NCI-H345 treated with DMSO at 0.1 percent for 48 hours (cell line): ENCODE measurements around the gene TENM3.

ENCODE experiments used
- DNase-seq: peaks from one replicate; lab custom pipeline; 2025; ENCODE audit not compliant: unreplicated experiment; lab: John Stamatoyannopoulos, UW

Gene TENM3

GRCh38 chr4:182448281-182449151 lies 205.3 kb downstream of the TENM3 start:
- peak; percentile 48 for DNase-seq

DNA sequence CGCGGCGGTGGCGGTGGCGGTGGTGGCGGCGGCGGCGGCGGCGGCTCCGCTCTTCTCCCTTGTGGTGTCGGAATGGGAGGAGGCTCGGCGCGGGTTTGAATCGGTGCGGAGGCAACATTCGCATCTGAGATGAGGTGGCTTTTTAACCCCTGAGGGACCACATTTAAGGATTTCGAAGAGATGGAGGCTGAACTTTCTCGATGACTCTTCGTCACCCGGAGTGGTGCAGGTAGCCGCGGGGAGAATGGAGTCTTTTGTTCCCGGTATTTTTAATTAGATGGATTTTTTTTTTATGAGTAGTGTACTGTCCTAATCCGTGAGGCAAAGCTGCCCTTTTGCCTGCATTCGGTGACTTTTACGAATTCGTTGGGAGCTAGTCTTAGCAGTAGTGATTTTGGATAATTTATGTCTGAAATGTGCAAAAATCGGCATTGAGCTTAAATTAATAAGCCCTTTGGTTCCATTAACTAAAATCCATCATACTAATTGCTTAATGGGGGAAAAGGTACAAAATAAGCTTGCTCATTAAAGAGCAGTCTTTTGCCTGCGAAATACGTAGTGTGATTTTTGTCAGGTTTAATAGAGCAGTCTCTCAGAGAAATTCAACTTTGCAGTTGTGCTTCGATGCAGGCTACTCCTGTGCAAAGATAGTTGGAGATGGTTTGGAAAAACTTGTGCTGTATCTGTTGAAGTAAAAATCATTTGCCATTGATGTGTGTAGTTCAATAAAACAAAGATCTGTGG lies 206.2 kb downstream of the TENM3 start:
- DNase-seq: peak; percentile 35

DNA sequence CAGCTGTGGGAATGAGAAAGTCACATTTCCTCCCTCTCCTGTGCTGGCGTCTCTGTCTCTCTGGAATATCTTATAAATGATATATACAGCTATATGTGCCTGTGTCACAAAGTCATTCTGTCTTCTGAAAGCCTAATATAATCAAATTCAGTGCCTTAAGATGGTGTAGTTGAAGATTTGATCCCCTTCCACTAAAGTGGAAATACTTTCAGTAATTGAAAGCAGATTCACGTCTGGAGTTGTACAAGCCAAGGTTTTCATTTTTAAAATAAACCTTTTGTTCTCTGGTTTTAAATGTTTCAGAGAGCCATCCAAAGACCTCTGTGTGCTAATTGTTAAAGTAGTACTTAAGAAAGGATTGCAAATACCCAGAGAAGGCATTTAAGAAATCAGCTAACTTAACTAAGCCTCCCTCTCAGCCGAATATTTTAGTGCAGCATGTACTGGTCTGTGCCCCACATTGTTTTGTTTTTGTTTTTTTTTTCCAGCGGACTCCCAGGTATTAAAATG lies 206.8 kb downstream of the TENM3 start:
- no peak for DNase-seq

DNA sequence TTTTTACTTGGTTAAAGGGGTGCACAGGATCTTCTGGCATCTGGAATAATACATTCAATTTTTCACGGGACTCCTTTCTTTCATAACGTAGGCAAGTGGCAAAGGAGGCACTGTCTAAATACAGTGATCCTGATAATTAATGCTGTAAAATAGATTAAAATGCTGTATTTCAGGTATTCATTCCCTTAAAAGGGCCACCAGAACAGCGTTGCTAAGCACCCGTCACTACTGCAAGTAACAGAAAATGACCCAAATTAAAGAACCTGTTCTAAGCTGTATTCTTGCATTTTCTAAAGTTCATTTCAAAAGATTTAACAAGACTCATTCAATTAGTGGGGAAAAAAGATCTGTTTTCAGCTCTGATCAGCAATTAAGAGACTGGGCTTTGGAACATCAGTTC lies 208.2 kb downstream of the TENM3 start:
- DNase-seq: no peak

DNA sequence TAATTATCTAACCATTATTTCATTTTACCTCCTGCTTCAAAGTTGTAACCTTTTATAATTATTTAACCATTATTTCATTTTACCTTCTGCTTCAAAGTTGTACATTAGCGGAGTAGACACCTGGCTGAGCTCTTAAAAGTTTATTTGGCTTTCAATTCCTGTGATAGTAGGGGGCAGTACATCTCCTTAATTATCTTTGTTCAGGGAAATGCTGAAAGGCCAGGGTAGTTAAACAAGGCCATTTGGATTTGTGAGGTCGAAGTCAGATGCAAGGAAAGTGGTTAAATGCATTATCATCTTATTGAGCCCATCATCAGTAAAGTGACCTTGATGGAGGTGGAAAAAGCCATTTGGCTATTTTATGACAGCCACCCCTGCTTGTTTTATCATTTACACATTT lies 210.6 kb downstream of the TENM3 start:
- no peak for DNase-seq

DNA sequence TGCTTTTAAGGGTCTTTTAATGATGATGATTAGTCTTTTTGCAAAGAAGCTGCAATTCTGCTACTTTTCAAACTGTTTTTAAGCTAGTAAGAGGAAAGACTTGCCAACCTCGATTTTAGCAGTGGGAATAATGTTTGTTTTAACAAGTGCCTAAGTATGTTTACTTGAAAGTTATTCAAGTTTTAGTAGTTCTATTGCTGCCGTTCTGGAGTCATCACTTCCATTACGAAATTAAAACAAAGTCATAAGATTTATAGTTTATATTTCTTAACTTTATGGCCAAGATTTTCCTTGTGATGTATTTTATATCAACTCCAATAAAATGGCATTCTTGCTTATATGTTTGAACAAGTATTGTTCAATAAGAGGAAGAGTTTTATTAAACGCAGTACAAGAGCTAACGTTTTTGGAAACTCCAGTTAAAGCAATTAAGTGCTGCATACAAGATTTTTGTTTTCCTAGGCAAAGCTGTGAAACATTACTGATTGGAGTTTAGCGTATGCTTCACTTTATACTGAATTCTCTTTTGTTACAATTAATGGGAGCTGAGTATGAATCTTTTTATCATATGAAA lies 211.3 kb downstream of the TENM3 start:
- no peak for DNase-seq

DNA sequence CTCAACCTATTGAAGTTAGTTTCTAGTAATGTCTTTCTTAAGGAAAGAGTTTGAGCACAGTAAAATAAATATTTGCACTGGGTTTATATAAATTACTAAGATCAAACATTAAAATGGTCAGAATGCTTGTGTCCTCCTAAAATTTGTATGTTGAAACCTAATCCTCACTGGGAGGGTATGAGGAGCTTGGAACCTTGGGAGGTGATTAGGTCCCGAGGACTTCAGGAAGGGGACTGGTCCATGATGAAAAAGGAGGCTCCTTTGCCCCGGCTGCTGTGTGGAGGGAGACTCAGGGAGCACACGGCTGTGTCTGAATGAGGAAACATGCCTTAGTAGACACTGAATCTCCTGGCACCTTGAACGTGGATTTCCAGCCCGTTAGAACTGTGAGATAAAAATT lies 221.9 kb downstream of the TENM3 start:
- no peak for DNase-seq

DNA sequence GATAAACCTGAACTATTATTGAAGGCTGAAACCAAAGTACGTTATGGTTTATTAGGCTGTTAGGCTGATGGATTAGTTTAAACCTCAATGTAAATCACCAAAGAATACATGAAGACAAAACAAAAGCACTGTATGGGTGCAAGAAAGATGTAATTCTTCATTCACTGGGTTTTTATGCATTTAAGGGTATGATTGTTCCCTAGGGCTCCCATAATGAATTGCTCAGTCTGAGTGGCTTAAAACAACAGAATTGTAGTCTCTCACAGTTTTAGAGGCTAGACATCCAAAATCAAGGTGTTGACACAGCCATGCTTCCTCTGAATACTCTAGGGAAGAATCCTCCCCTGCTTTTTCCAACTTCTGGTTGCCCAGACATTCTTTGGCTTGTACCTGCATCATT lies 222.8 kb downstream of the TENM3 start:
- DNase-seq: no peak

DNA sequence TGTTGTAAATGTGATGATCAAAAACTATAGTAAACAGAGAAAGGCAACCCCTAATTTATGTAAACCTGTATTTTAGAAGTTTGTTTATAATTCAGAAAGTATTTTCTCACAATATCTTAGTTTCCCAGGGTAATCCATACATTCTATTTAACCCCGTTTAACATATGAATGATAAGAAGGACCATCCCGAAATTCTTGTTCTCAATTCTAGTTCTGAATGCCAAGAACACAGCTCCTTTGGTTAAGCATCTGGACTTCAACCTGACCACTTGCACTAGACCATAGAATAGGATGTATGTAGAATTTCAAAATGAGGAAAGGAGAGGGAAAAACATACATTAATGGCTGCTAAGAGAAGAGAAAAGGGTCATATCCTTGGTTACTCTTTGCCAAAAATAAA lies 227.0 kb downstream of the TENM3 start:
- no peak for DNase-seq

DNA sequence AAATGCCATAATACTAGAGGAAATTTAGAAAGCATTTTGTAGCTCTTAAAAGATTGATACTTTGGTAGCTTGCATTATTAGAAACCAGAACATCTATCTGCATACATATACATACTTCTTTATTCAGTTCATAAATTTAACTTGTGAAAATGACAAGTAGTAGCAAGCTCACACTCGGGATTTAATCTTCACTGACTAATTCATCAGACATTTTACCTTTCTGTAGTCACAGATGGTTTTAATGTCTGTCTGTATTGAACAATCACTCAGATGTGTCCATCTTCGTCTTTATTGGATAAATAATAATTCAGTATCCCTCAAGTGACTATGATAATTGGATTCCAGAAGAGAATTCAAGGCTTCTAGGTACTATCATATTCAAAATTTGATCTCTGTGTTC lies 232.3 kb downstream of the TENM3 start:
- no peak for DNase-seq

DNA sequence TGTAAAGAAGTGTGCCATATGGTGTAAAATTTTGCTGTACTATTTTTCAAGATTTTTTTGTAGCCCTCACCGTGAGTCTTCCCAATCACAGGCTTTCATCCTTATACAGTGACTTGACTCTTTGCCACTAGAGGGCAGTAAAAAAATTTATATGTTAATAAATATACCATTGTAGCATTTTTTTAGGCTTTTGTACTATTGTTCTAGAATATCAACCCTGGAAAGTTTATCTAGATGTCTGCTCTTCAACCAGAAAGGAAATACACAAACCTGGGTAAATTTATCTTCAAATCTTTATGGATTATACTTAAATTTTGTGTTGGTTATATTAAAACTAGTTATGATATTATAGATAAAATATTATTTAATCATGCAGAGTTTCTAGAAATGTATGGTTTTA lies 235.3 kb downstream of the TENM3 start:
- peak; percentile 51 for DNase-seq

DNA sequence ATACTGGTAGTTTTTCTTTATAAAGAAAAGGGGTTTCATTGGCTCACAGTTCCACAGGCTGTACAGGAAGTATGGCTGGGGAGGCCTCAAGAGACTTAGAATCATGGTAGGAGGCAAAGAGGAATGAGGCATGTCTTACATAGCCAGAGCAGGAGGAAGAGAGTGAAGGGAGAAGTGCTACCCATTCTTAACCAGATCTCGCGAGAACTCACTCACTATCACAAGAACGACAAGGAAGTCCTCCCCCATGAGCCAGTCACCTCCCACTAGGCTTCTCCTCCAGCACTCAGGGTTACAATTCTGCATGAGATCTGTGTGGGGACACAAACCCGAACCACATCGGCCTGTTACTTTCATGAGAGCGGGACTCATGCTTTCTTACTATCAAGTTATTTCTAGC lies 240.5 kb downstream of the TENM3 start:
- no peak for DNase-seq

DNA sequence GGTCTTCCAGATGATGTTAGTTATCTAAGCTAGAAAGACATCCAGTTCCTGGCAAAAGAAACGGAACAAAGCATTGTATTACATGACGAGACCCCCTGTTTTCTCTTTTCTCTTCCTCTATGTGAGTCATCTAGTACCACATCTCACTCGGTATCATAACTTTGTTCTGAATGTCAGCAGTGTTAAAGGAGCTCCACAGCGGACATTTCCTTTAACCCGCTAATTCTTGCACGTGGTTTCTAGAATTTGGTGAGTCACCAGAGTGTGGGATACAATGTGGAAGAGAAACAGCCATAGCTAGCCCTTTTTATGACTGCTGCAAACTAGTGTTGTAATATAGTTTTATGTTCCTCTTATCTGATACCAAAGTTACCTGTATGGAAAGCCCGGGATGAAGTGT lies 243.7 kb downstream of the TENM3 start:
- no peak for DNase-seq

DNA sequence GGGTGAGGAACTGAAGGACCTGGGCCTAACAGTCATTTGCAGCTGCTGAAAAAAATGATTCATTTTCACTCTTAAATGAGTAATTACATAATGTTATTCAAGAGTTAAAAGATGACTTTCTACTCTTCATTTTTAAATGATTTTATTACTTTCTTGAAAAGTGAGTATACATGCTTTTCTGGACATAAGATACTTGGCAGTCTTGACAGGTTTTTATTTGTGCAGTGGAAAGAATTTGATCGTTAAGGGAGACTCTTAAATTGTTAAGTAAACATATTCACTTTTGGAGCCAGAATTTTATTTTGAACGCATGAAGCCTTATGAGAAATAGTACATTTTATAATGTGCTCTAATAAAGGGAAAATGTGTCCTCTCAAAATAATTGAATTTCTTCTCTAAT lies 245.7 kb downstream of the TENM3 start:
- DNase-seq: no peak

- DNase-seq: no peak
Observed at GRCh38 chr4:182489607-182490006, 246.4 kb downstream of the TENM3 start.

GRCh38 chr4:182491719-182492118 lies 248.5 kb downstream of the TENM3 start:
- no peak for DNase-seq

DNA sequence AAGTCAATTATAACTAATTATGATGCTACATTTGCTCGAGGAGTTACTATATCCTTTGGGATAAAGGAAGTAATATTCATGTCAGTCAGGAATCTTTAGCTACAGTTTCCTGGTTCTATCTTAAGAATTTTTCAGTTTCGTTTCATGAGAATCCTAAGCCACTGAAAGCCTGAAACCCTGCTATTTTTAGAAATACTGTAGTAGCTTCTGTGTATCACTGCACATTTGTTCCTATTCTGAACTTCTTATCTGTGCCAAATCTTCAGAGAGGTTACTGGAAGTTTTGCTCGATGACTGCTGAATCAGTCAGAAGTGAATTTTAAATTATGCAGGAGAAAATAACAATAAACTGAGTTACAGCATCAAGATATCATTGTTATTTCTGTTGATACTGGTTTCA lies 249.2 kb downstream of the TENM3 start:
- no peak for DNase-seq

GRCh38 chr4:182493377-182493776 lies 250.2 kb downstream of the TENM3 start:
- DNase-seq: no peak

GRCh38 chr4:182494103-182494502 lies 250.9 kb downstream of the TENM3 start:
- no peak for DNase-seq

DNA sequence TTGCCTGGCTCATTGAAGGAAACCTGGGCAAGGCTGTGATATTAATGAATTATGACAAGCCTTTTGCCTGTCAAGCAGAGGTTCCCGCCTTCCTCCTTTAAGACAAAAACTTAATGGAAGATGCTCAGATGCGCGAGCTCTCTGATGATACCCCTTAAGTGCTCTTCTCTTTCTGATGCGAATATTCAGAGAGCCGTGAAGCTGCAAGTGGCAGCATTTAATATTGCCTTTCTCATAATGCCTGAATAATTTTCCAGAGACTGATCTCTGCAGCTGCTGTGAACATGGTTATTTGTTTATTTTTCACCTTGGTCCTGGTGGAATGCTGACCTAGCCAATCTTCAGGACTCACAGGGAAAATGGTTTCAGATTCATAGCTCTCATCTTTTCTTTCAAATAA lies 251.8 kb downstream of the TENM3 start:
- DNase-seq: no peak

GRCh38 chr4:182495645-182496385 lies 252.6 kb downstream of the TENM3 start:
- DNase-seq: no peak
